Hepatocyte (in vitro differentiated cells): ENCODE results near the gene WDR88. TPM values are rescaled to one million over a fixed set of nuclear protein-coding genes. Genes with fewer than 3 reads are reported as not detected.

Source experiments
- DNase-seq: peaks from one replicate; pipeline ENCODE4 v3.0.0-alpha.2; 2016; ENCODE audit warnings: low spot score
- H2AFZ ChIP-seq: fragments of 200-600 bp; sonication (generic); 2 replicates; pipeline ENCODE4 v1.6.0; 2016; ENCODE audit warnings: antibody characterized with exemption, mild to moderate bottlenecking
- H3K27ac ChIP-seq: fragments of 200-600 bp; sonication (generic); 2 replicates; pipeline ENCODE4 v1.5.1; 2016; ENCODE audit warnings: mild to moderate bottlenecking
- H3K27me3 ChIP-seq: fragments of 200-600 bp; sonication (generic); 2 replicates; pipeline ENCODE4 v1.6.1; 2016
- H3K36me3 ChIP-seq: fragments of 200-600 bp; sonication (generic); replicated peaks from 2 replicates; pipeline ENCODE4 v1.5.1; 2016; ENCODE audit warnings: low read depth; ENCODE audit not compliant: insufficient read depth
- H3K4me1 ChIP-seq: fragments of 200-600 bp; sonication (generic); 2 replicates; pipeline ENCODE4 v1.5.1; 2016; ENCODE audit warnings: mild to moderate bottlenecking, moderate library complexity; ENCODE audit not compliant: insufficient read depth
- H3K4me2 ChIP-seq: fragments of 200-600 bp; sonication (generic); 2 replicates; pipeline ENCODE4 v1.6.0; 2016
- H3K4me3 ChIP-seq: fragments of 200-600 bp; sonication (generic); 2 replicates; pipeline ENCODE4 v1.5.1; 2016; ENCODE audit warnings: mild to moderate bottlenecking
- H3K79me2 ChIP-seq: fragments of 200-600 bp; sonication (generic); 2 replicates; pipeline ENCODE4 v1.6.0; 2017; ENCODE audit warnings: mild to moderate bottlenecking
- H3K9me2 ChIP-seq: fragments of 200-600 bp; sonication (generic); replicated peaks from 2 replicates; pipeline ENCODE4 v1.6.0; 2017; ENCODE audit warnings: mild to moderate bottlenecking; ENCODE audit not compliant: insufficient read depth
- H3K9me3 ChIP-seq: fragments of 200-600 bp; sonication (generic); 2 replicates; pipeline ENCODE4 v1.5.1; 2016; ENCODE audit warnings: low read depth, mild to moderate bottlenecking
- H4K20me1 ChIP-seq: fragments of 200-600 bp; sonication (generic); 2 replicates; pipeline ENCODE4 v1.6.0; 2016; ENCODE audit warnings: mild to moderate bottlenecking; ENCODE audit not compliant: insufficient read depth, poor library complexity, severe bottlenecking
- CTCF ChIP-seq: fragments of 200-600 bp; sonication (generic); IDR thresholded peaks from 2 replicates; pipeline ENCODE4 v1.5.1; 2016; ENCODE audit warnings: antibody characterized with exemption, mild to moderate bottlenecking; ENCODE audit not compliant: poor library complexity
- EZH2 ChIP-seq: fragments of 200-600 bp; sonication (generic); IDR thresholded peaks from 2 replicates; pipeline ENCODE4 v1.6.1; 2016; ENCODE audit warnings: antibody characterized with exemption, mild to moderate bottlenecking, borderline replicate concordance
- EZH2phosphoT487 ChIP-seq: fragments of 200-600 bp; sonication (generic); IDR thresholded peaks from one replicate; pipeline ENCODE4 v1.6.1; 2018; ENCODE audit warnings: antibody characterized with exemption, mild to moderate bottlenecking, low read depth, moderate library complexity; ENCODE audit not compliant: unreplicated experiment, severe bottlenecking
- WGBS: methylation state at CpG from one replicate; pipeline ENCODE4 v1.1.6; 2016; ENCODE audit warnings: low lambda C conversion rate; ENCODE audit errors: missing lambda C conversion rate; 5-methylcytosine and 5-hydroxymethylcytosine counted together
- polyA plus RNA-seq: library from polyadenylated mRNA; unstranded; fragments of >200 nt; fragmentation: Nextera tagmentation; extraction: Ambion mirVana; gene quantifications from 2 replicates; pipeline ENCODE4 v1.2.1, GENCODE V29; 2016
- total RNA-seq: library from RNA; depleted of rRNA; stranded (reverse); fragments of >200 nt; gene quantifications from 2 replicates; pipeline ENCODE4 v1.2.3, GENCODE V29; 2014

Gene WDR88
- total and polyA plus RNA-seq, 2 experiments from 2014 or later = 0.11 TPM; not detected in 1

GRCh38 chr19:33156334-33156733 lies 24.4 kb downstream of the WDR88 start:
- H3K4me3 ChIP-seq = no peak overlapping the region
- H3K36me3 ChIP-seq = no peaks in the 10 kb centered on the region
- 94% methylated on average over 5 of the region's 5 CpGs for WGBS
- no peaks in the 10 kb centered on the region for H3K4me1 ChIP-seq
- no peaks in the 10 kb centered on the region for H4K20me1 ChIP-seq
- no peaks in the 10 kb centered on the region for H3K9me3 ChIP-seq
- TF ChIP-seq CTCF (no peak), EZH2phosphoT487 (no peak), EZH2 (no peak)
- no peaks in the 10 kb centered on the region for H3K79me2 ChIP-seq
- no peak for DNase-seq
- no peak overlapping the region for H2AFZ ChIP-seq
- H3K9me2 ChIP-seq = no peaks in the 10 kb centered on the region
- H3K27ac ChIP-seq = no peak overlapping the region
- H3K4me2 ChIP-seq = no peak overlapping the region
- no peaks in the 10 kb centered on the region for H3K27me3 ChIP-seq

GRCh38 chr19:33157906-33158305 lies 26.0 kb downstream of the WDR88 start:
- no peaks in the 10 kb centered on the region for H3K9me3 ChIP-seq
- H3K4me2 ChIP-seq = no peak overlapping the region
- no peak overlapping the region for H3K27ac ChIP-seq
- no peaks in the 10 kb centered on the region for H3K9me2 ChIP-seq
- H3K4me3 ChIP-seq = no peak overlapping the region
- H4K20me1 ChIP-seq = no peaks in the 10 kb centered on the region
- H3K27me3 ChIP-seq = no peaks in the 10 kb centered on the region
- TF ChIP-seq EZH2 (no peak), EZH2phosphoT487 (no peak), CTCF (no peak)
- H3K36me3 ChIP-seq = no peaks in the 10 kb centered on the region
- no peak overlapping the region for H2AFZ ChIP-seq
- no peaks in the 10 kb centered on the region for H3K79me2 ChIP-seq
- DNase-seq = no peak
- H3K4me1 ChIP-seq = no peaks in the 10 kb centered on the region
- 88% methylated on average over 3 of the region's 3 CpGs for WGBS

- H2AFZ ChIP-seq = no peak overlapping the region
- no peak overlapping the region for H3K27ac ChIP-seq
- H4K20me1 ChIP-seq = no peaks in the 10 kb centered on the region
- H3K36me3 ChIP-seq = no peaks in the 10 kb centered on the region
- no peaks in the 10 kb centered on the region for H3K4me1 ChIP-seq
- no peak overlapping the region for H3K4me3 ChIP-seq
- DNase-seq = no peak
- H3K4me2 ChIP-seq = no peak overlapping the region
- no peaks in the 10 kb centered on the region for H3K27me3 ChIP-seq
- no peaks in the 10 kb centered on the region for H3K79me2 ChIP-seq
- no peaks in the 10 kb centered on the region for H3K9me3 ChIP-seq
- 91% methylated on average over 6 of the region's 6 CpGs for WGBS
- no peak for TF ChIP-seq EZH2phosphoT487
- TF ChIP-seq CTCF = no peak
- no peak for TF ChIP-seq EZH2
- no peaks in the 10 kb centered on the region for H3K9me2 ChIP-seq
These were observed 26.5 kb downstream of the WDR88 start for GRCh38 chr19:33158365-33158764.

- no peaks in the 10 kb centered on the region for H3K4me1 ChIP-seq
- H3K4me2 ChIP-seq = no peak overlapping the region
- no peaks in the 10 kb centered on the region for H3K9me3 ChIP-seq
- H3K36me3 ChIP-seq = no peaks in the 10 kb centered on the region
- no peak overlapping the region for H3K4me3 ChIP-seq
- H2AFZ ChIP-seq = no peak overlapping the region
- DNase-seq = no peak
- no peak for TF ChIP-seq EZH2phosphoT487
- TF ChIP-seq CTCF = no peak
- TF ChIP-seq EZH2 = no peak
- WGBS = 99% methylated on average over 4 of the region's 4 CpGs
- H3K27me3 ChIP-seq = no peaks in the 10 kb centered on the region
- no peaks in the 10 kb centered on the region for H4K20me1 ChIP-seq
- H3K79me2 ChIP-seq = no peaks in the 10 kb centered on the region
- H3K9me2 ChIP-seq = no peaks in the 10 kb centered on the region
- no peak overlapping the region for H3K27ac ChIP-seq
These were observed 27.2 kb downstream of the WDR88 start for GRCh38 chr19:33159149-33159548.
